ENCODE measurements around the gene ANTXR1.

Gene ANTXR1

DNA sequence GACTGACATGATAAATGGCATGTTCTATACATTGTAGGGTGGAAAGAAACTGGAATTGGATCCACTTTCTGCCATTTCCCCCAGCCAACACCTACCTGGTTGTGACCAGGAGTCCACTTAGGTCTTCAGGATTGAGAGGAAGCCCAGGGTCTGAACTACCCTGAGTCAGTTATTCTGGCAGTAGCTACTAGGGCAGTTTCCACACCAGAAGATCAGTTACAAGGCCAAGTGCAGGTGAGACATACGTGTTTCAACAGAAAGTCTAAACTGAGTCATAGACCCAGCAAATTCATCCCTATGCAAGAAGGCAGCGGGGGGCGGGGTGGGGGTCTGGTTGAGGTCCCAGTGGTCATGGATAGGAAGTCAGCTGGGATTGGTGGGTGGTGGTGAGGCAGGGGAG, 21.9 kb downstream of the ANTXR1 start:
- no peak for DNase-seq

GRCh38 chr2:69036926-69037325, 23.9 kb downstream of the ANTXR1 start:
- DNase-seq: no peak

DNA sequence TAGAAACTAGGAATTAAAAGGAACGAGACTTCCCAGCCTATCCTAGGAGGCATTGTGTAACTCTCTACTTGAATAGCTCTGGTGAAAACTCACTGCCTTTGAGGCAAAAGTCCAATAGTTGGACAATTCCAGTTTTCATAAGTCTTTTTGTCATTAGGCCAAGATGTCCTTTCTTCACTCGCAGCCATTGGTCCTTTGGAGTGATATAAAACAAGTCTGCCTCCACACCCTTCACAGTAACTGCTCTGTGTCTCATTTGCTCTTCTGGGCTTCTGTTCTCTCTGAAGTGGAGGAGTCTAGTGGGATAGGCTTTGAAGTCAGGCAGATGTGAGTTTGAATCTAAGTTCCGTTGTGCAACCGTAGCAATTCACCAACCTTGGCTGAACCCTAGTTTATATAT, 28.2 kb downstream of the ANTXR1 start:
- no peak for DNase-seq

DNA sequence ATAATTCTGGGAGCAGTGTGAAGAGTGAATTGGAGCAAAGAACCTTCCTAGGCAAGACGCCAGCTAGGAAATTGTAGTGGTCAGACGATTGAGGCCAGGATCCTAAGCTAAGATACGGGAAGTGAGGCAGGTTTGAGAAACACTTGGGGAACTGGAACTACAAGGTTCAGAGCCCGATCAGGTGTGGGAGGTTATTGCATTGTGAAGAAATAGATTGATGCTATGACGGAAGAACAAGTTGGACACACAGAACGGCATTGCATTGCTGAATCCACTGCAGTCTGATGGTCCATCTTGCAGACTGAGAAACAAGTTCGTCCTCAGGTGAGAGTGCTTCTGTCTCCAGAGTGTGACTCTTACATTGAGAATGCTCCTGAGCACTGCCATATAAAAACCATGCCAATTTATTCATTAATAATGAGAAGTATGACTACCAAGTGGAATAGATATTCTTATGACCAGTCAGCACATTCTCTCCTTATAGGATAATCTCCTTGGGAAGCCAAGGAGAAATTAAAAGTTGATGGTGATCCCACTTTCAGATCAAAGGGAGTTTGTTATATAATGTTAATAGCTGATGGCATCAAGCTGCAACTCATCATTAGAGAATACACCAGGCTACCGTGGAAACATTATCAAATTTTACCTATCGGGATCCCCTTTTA, 30.9 kb downstream of the ANTXR1 start:
- DNase-seq: no peak

DNA sequence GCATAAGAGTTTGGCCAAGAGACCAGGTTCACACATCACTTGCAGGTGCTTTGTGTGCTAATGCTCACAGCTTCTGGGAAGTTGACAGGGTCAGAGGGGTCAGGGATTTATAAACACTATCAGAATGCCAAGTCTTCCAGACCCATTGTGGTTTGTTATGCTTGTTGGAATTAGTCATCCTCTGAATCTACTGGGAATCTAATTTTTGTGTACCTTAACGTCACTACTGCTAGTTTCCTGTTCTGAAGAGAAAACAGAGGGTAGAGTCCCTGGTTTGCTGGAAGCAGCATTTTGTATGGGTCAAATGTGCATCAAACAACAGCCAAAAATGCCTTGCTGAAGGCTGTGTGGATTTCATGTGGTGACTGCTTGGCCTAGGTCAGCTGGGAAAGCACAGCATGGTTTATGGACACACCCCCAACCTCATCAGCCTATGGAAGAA, 33.3 kb downstream of the ANTXR1 start:
- no peak for DNase-seq

DNA sequence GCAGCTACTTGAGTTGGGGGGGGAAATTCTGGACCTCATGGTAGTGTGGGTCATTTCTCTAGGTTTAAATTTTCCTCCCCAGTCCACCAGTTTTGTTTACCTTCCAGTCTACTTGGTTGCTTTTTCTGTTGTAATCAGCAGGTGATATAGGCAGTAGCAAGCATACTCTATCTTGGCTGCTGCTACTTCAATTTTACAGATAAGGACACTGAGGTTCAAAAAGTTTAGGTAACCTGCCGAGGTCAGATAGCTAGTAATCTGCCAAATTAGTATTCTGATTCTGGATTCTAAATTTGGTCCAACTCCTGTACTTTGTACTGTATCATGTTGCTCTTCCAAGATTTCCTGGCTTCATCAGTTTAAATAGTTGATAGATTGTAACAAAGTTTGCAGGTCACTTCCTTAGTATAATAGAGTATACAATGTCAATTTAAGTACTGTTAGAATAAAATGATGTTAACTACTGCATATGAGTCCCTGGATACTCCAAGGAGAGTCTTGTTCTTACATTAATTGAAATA, 34.7 kb downstream of the ANTXR1 start:
- DNase-seq: no peak

DNA sequence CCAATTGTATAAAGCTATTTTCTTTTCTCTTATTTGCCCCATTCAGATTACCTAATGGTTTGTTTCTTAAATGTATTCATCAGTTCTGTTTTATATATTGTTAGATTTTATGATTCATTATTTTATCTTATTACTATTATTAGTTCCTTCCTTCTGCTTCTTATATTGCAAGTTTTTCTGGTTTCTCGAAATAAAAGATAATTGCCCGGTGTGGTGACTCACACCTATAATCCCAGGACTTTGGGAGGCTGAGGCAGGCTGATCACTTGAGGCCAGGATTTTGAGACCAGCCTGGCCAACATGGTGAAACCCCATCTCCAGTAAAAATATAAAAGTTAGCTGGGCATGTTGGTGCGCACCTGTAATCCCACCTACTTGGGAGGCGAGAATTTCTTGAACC, 37.8 kb downstream of the ANTXR1 start:
- no peak for DNase-seq

- no peak for DNase-seq
Observed at GRCh38 chr2:69053416-69053965, 40.5 kb downstream of the ANTXR1 start.

- DNase-seq: no peak
Observed at GRCh38 chr2:69054431-69054830, 41.5 kb downstream of the ANTXR1 start.

GRCh38 chr2:69055688-69056470, 42.9 kb downstream of the ANTXR1 start:
- DNase-seq: no peak

DNA sequence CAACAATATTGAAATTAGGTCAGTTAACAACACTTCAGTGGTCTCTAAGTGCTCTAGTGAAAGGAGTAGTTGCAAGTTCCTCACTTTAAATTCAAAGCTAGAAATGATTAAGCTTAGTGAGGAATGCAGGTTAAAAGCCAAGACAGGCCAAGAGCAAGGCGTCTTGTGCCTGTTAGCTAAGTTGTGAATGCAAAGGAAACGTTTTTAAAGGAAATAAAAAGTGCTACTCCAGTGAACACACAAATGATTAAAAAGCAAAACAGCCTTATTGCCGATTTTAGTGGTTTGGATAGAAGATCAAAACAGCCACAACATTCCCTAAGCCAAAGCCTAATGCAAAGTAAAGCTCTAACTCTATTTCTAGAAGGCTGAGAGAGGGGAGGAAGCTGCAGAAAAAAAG, 44.7 kb downstream of the ANTXR1 start:
- no peak for DNase-seq

DNA sequence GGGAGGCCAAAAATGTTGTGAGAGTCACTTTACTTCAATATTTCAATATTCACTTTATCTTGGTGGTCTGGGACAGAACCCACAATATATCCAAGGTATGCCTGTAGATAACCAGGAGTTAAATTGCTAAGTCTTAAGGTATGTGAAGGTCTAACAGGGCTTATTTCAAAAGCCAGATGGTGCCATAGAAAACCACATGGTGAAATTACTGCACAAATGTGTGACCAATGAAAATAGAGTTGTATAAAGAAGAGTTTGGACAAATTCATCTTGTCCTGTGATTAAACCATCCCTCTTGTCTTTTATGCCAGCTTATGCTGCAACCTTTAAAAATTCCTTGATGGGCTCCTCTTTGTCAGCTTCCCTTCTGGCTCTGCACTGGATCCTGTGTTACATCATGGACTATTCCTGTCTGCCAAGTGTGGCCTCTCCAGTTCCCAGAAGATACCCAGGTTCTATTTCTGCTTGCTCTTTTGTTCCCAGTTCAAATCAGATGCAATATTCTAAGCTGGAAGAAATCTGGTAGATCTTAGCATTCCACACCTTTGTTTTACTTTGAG, 46.8 kb downstream of the ANTXR1 start:
- DNase-seq: no peak

DNA sequence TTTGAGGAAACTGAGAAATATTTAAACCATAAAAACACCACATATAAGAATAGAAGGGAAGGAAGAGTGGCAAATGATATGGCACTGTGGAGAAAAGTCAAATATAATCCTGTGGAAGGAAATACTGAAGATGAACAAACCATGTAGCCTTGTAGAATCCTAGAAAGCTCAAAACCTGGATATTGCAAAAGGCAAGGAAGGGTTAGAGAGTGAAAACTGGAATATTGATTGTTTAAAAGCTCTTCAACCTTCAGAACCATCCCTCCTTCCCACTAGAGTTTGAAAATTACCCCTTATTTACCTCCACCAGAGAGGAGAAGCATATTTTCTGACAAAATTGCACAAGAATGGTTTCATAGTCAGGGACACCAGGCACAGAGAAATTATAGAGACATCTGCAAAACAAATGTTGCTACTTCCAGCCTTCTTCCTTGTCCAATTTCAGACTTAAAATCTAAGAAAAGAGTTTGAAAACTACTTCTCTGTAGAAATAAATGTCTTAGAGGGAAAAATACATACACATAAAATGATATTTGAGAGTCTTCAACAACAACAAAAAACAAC, 48.0 kb downstream of the ANTXR1 start:
- no peak for DNase-seq

GRCh38 chr2:69061525-69061924, 48.5 kb downstream of the ANTXR1 start:
- DNase-seq: no peak

DNA sequence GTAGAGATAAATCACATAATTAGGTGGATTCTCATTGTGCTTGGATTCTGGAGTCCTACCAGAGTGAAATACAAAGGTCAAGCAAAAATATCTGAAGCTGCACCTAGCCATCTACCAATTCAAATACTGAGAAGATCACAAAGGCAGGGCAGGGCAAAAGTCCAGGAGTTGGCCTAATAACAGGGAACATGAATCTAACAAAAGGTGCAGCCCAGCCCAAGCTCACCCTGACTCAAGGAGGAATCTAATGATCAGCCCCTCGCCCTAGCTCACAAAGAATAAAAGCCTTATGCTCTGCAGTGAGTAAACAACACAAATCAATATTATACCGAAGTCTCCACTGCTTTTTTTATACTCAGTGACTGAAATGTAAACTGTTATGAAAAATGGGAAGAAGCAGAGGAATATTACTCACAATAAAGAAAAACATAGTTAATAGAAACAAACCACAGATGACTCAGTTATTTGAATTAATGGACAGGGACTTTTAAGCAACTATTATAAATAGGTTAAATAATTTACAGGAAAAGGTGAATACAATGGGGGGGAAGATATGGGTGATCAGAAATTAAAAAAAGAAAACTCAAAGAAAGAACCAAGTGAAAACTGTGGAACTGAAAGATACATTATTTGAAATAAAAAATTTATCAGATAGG, 49.5 kb downstream of the ANTXR1 start:
- no peak for DNase-seq

DNA sequence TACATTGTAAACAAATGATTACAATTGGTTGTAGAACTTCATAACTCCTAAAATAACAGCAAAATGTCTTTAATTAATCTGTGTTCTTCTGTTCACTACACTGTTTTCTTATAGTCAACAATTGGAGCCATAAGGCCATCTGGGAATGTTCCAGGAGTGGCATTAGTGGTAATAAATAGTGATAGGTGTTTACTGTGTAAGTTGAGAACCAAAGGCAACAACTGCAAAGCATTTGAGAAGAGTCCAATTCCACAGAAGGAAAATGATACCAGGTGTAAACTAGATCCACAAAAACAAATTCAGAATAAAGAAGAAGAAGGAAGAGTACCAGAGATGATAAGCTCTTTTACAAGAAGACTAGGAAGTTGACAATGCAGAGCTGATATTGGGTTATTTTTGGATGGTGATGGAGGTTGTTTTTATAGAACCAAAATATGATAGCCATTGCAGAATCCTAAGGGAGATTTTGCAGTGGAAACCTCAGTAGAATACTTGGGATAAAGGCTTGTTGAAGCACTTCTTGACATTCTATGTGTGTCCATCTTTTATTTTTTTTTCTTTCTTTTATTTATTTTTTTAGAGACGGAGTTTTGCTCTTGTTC, 52.9 kb downstream of the ANTXR1 start:
- no peak for DNase-seq

DNA sequence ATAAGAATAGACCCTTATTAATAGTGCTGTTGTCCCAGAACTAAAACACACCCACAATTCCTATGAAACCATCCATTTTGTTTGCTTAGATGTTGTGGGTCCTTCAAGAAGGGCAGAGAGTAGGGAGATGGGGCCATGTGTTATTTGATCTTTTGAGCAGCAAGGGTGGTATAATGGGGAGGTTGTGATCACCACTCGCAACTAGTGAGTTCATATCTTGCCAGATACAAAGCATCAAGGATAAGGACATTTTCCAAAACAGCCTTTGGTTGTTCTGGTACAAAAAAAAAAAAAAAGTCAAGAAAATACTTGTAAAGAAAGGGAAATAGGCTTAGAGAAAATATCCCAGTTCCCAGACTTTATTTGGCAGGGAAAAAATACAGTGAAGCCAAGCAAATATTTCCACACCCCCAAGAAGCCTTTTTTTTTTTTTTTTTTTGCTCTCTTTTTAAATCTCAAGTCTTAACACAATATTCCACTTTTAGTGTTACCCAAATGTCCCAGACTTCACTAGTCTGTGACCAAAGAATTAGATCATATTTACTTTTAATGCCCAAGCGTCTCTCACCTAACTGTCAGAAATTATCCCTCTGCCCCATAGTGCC, 54.1 kb downstream of the ANTXR1 start:
- DNase-seq: no peak

DNA sequence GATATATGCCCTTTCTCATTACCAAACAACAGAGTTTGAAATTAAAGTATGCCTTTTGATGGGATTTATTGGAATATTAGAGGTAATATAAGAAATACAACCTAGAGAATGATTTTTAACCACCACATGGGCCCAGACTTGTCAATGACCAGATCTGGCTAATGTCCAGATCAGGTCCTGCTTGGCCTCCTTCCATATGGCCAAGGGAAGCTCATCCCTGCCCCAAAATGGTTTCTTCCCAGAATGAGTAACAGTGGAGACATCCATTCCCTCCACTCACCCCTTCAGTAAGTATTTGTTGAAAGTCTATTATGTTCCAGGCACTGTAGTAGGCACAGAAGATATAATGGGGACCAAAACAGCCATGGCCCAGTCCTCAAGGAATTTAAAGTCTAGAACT, 54.9 kb downstream of the ANTXR1 start:
- no peak for DNase-seq

- DNase-seq: no peak
Observed at GRCh38 chr2:69070969-69071368, 58.0 kb downstream of the ANTXR1 start.

- no peak for DNase-seq
Observed at GRCh38 chr2:69073928-69074570, 61.1 kb downstream of the ANTXR1 start.

- DNase-seq: no peak
Observed at GRCh38 chr2:69074918-69075317, 61.9 kb downstream of the ANTXR1 start.
